Body of pancreas (tissue), 4 donors: ENCODE data around the gene LRG1. TPM values are rescaled to one million over a fixed set of nuclear protein-coding genes. Genes with fewer than 3 reads are reported as not detected.
A peak's percentile ranks its signal among the peaks of the same experiment; 100 is the strongest.

Experiments used
- ATAC-seq: fragments of 150-250 bp; one replicate; pipeline ENCODE4 v1.9.1; 2016
- DNase-seq, 4 donors: peaks; one replicate each; pipeline ENCODE4 v3.0.0-alpha.2; 2019
- H3K27ac ChIP-seq, 4 donors: fragments of 200-600 bp; sonication (generic); 1 replicate in 3 of 4; 2 replicates in 1 of 4; pipeline versions ENCODE4 v1.5.1 to v1.6.1; 2016 to 2019; ENCODE audit warnings: mild to moderate bottlenecking in 1 of 4, mixed read lengths in 1 of 4, moderate library complexity in 1 of 4
- H3K27me3 ChIP-seq, 2 donors: fragments of 200-600 bp; sonication (generic); one replicate each; pipeline ENCODE4 v1.6.0; 2016; ENCODE audit warnings: mild to moderate bottlenecking in 1 of 2
- H3K36me3 ChIP-seq, 2 donors: fragments of 200-600 bp; sonication (generic); replicated peaks in 1 of 2; 2 replicates each; pipeline ENCODE4 v1.5.1; 2016; ENCODE audit warnings: low read depth in 2 of 2; ENCODE audit not compliant: insufficient read depth in 1 of 2
- H3K4me1 ChIP-seq: fragments of 200-600 bp; sonication (generic); one replicate; pipeline ENCODE4 v1.6.0; 2016
- H3K4me3 ChIP-seq, 2 donors: fragments of 200-600 bp; sonication (generic); 1 replicate in 1 of 2; 2 replicates in 1 of 2; pipeline ENCODE4 v1.5.1; 2016 to 2019
- H3K9me3 ChIP-seq, 3 donors: fragments of 200-600 bp; sonication (generic); 1 replicate in 2 of 3; 2 replicates in 1 of 3; pipeline ENCODE4 v1.5.1; 2016
- POLR2A ChIP-seq, 3 donors: fragments of 450-650 bp; IDR thresholded peaks; one replicate each; pipeline ENCODE4 v1.6.1; 2016; ENCODE audit warnings: antibody characterized with exemption in 3 of 3, mild to moderate bottlenecking in 2 of 3
- WGBS, 2 donors: methylation state at CpG; one replicate each; pipeline ENCODE4 v1.1.5; 2017; 5-methylcytosine and 5-hydroxymethylcytosine counted together
- intact Hi-C: fragments of 100-400 bp; cut with DNase I; formaldehyde crosslinking; loops from one replicate; pipeline ENCODE4 v1.15.1; 2023
- total RNA-seq, 2 donors: library from RNA; depleted of rRNA; stranded (reverse); fragments of >200 nt; gene quantifications; one replicate each; pipeline ENCODE4 v1.1.0, GENCODE V29; 2016
- TF ChIP-seq, protein P1 (sequence below), 7 experiments: fragments of 450-650 bp in 4 of 7; fragments of 200-600 bp in 3 of 7; sonication (generic) in 3 of 7; IDR thresholded peaks; one replicate each; pipeline ENCODE4 v1.5.1; 2016 to 2019; ENCODE audit warnings: antibody characterized with exemption in 7 of 7

The LRG1 gene
- total RNA-seq, 2 donors from 2014 or later, result 8.8 to 21.1 TPM

DNA sequence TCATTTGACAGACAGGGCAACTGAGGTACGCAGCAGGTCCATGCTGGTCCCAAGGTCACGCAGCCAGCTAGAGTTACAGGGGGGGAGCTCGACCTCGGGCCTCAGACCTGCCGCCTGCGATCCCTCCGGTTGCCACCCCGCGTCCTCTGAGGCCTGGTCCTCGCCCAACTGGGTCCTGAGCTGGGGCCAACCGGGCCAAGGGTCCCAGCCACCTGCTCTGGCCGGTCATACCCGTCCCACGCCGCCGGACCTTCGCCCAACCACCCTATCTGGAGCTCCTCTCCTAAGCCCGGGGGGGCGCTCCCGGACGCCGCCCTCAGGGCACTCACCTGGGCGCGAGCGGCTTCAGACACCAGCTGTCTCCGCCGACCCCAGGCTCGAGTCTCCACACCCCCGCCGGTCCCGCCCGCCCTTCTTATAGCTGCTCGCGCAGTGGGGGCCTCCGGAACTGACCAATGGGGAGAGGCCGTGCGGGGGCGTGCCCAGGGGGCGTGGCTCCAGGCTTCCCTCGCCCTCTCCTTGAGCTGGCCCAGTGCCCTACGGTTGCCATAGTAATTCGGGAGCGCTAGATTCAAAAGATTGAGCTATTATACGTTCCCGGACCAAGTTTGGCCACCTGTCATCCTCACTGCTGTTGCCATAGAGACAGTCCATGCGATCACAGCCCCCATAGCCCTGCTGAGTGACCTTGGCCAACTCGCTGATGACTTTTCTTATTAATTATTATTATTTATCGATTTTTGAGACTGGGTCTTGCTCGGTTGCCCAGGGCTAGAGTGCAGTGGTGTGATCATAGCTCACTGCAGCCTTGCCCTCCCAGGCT is 4.8 kb downstream of the LRG1 start, which contains the start of gene PLIN5:
Gene PLIN5 (minus strand): TSS at position 389 of the 823 bp plus-strand sequence. CDS start 1,150 bp downstream, outside the sequence.
- peak; percentile 77 for ATAC-seq
- no peaks in the 10 kb centered on the region for H3K36me3 ChIP-seq
- H3K9me3 ChIP-seq, result no peaks in the 10 kb centered on the region
- 7 to 10% methylated on average over 8 to 47 of the region's 49 CpGs for WGBS, 2 donors
- peak; percentile 82 to 95 (median 89) for TF ChIP-seq POLR2A (IDR thresholded peaks at IDR 0.05)
- TF ChIP-seq, protein P1, sequence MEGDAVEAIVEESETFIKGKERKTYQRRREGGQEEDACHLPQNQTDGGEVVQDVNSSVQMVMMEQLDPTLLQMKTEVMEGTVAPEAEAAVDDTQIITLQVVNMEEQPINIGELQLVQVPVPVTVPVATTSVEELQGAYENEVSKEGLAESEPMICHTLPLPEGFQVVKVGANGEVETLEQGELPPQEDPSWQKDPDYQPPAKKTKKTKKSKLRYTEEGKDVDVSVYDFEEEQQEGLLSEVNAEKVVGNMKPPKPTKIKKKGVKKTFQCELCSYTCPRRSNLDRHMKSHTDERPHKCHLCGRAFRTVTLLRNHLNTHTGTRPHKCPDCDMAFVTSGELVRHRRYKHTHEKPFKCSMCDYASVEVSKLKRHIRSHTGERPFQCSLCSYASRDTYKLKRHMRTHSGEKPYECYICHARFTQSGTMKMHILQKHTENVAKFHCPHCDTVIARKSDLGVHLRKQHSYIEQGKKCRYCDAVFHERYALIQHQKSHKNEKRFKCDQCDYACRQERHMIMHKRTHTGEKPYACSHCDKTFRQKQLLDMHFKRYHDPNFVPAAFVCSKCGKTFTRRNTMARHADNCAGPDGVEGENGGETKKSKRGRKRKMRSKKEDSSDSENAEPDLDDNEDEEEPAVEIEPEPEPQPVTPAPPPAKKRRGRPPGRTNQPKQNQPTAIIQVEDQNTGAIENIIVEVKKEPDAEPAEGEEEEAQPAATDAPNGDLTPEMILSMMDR (IDR thresholded peaks at IDR 0.05), result peak in 3 of 7 experiments; percentile 14 to 32 (median 22)
- peak within 1 kb of the TSS; percentile 3 to 11 for H3K4me3 ChIP-seq
- peak within 1 kb of the TSS; percentile 73 to 90 (median 85) for H3K27ac ChIP-seq
- H3K4me1 ChIP-seq, result peaks cover 77% of the 10 kb centered on the region
- DNase-seq, result peak; percentile 96 to 99 (median 98)
- H3K27me3 ChIP-seq, result no peaks in the 10 kb centered on the region
- intact Hi-C loops, result no loop called here

DNA sequence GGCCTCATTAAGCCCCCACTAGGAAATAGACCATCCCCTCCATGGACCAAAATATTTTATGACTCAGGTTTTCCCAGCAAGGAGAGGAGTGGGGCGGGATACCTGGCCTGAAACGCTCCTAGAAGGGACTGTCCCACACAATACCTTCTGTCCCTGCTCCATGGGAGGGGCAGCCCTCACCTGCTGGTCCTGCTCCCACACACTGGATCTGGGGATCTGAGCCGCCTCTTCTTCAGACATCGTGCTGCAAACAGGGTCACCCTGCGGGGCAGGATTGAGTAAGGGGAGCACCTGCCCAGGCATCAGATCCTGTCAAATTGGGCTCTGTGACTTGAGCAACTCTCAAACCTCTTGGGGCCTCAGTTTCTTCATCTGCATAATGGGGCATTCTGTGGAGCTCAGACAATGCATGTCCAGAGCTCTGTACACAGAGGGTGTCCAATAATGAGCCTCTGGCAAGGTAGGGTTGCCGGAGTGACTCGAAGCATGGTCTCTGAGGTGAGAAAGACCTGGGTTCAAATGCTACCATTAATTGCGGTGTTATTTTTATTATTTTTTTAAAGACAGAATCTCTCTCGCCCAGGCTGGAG is 5.9 kb downstream of the LRG1 start:
- Histone ChIP-seq H3K4me3 (no peak overlapping the region), H3K36me3 (peaks cover 0 to 2% of the 10 kb centered on the region in 2 donors), H3K27ac (peak overlapping the region in 3 of 4 donors; percentile 82 to 88 (median 88)), H3K27me3 (no peaks in the 10 kb centered on the region), H3K4me1 (peaks cover 68% of the 10 kb centered on the region), H3K9me3 (no peaks in the 10 kb centered on the region)
- intact Hi-C loops, result no loop called here
- 81 to 88% methylated on average over 5 to 9 of the region's 9 CpGs for WGBS, 2 donors
- no peak for TF ChIP-seq POLR2A (IDR thresholded peaks at IDR 0.05)
- TF ChIP-seq, protein P1 (IDR thresholded peaks at IDR 0.05), result no peak
- DNase-seq, result peak in 1 of 4 donors; percentile 33
- ATAC-seq, result no peak

DNA sequence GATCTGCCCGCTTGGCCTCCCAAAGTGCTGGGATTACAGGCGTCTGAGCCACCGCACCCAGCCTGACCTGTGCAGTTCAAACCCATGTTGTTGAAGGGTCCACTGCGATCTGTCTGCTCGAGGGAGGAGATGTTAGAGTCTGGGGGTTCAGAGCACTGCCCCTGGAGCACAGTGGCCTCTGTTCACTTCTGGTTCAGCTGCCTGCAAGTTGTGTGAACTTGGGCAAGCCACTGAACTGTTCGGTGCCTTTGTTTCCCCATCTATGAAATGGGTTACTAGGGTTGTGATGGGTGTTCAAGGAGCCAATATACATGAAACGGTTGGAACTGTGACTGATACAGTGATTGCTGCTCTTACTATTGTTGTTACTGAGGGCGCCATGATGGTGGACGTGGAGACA is 6.5 kb downstream of the LRG1 start:
- intact Hi-C loops, result no loop called here
- H3K27ac ChIP-seq, result peak overlapping the region in 2 of 4 donors; percentile 4 to 82

DNA sequence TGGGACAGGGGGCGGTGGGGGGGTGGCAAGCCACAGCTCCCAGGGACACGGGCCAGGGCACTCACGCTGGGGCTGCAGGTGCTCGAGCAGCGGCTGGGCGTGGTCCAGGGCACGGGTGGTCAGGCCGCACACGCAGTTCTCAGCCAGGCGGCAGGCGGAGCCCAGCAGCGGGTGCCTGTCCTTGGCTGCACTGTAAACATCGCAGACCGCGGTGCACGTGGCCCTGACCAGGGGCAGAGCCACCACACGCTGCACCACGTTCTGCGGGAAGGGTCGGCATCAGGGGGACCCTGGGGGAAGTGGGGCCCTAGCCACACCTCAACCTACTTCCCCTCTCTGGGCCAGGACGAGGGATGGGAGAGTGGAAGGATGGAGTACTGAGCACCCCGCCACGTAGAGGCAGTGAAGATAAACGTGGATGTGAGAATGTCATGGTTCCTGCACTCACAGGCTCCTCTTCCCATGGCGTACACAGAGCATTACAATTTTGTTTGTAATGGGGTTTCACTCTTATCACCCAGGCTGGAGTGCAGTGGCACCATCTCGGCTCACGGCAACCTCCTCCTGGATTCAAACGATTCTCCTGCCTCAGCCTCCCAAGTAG is 8.2 kb downstream of the LRG1 start:
- Histone ChIP-seq H3K9me3 (no peaks in the 10 kb centered on the region), H3K4me3 (no peak overlapping the region), H3K27ac (no peak overlapping the region), H3K4me1 (peaks cover 45% of the 10 kb centered on the region), H3K27me3 (no peaks in the 10 kb centered on the region), H3K36me3 (peaks cover 0 to 5% of the 10 kb centered on the region in 2 donors)
- intact Hi-C loops, result no loop called here
- TF ChIP-seq, protein P1 (IDR thresholded peaks at IDR 0.05), result peak in 3 of 7 experiments; percentile 6 to 22 (median 17)
- no peak for TF ChIP-seq POLR2A (IDR thresholded peaks at IDR 0.05)
- DNase-seq (peak; percentile 49 to 73 (median 58)), ATAC-seq (peak; percentile 9)
- WGBS, 2 donors, result 34 to 52% methylated on average over 13 to 28 of the region's 28 CpGs

More for the DNA sequence above, 6.5 kb downstream of the LRG1 start:
- no peak for ATAC-seq
- Histone ChIP-seq H3K4me1 (peaks cover 62% of the 10 kb centered on the region), H3K9me3 (no peaks in the 10 kb centered on the region), H3K27me3 (no peaks in the 10 kb centered on the region), H3K36me3 (peaks cover 0 to 5% of the 10 kb centered on the region in 2 donors), H3K4me3 (no peak overlapping the region)
- DNase-seq, result no peak
- WGBS, 2 donors, result 90 to 91% methylated on average over 6 to 9 of the region's 9 CpGs
- no peak for TF ChIP-seq POLR2A (IDR thresholded peaks at IDR 0.05)
- TF ChIP-seq, protein P1 (IDR thresholded peaks at IDR 0.05), result no peak
